ENCODE data around the gene TAC4. TPM values are rescaled to one million over a fixed set of nuclear protein-coding genes. Genes with fewer than 3 reads are reported as not detected.
A peak's percentile ranks its signal among the peaks of the same experiment; 100 is the strongest.

The TAC4 gene
- total RNA-seq, 2 experiments from 2014 or later: not detected

DNA sequence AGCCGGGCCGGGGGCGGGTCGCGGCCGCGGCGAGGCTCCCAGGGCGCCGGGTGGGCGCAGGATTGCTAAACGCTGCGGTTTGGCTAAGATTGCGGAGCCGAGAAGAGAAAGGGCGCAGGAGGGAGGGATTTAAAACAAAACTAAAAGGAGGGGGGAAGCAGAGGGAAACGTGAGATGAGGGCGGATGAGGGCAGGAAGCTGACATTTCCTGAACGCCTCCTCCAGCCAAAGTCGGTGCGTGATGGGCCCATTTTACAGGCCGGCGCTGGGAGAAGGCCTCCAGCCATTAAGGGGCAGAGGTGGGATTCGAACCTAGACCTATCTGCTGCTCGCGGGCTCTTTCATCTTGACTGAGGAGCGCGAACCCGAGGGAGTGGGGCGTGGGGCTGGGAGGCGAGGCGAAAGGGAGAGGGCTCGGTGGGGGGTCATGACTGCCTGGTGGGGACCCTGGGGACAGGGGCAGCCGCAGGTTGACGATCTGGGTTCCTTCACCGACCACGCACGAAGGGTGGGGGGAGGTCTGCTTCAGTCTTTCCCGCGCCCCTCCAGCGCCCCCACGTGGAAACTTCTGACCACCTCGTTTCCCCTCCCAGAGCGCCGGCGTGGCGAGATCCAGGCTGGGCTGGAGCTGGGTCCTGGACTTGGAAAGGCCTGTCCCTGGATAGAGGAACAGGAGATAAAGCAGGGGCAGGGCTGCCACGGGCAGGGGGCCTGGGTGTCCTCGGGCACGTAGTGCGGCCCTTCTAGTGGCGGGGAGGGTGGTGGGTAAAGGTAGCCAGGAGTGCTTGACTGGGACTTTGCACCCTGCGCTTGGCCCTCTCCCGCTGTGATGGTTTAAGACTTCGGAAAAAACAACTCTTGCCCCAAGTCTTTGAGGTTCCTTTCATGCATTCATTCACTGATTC lies 3.8 kb upstream of the TAC4 start:
- peak; percentile 76 for DNase-seq
- no peaks in the 10 kb centered on the region for H3K36me3 Mint-ChIP-seq (ENCODE audit: low read depth)
- H3K9me3 Mint-ChIP-seq: no peaks in the 10 kb centered on the region
- peaks cover 12% of the 10 kb centered on the region for H3K4me1 Mint-ChIP-seq (ENCODE audit: low read depth)
- CTCF ChIA-PET: interaction anchor here (1.0 to 1.7 kb wide), 3 partner anchors 159 to 284 kb away, joined by 3 to 4 read pairs (median 4); no protein-coding TSS in a partner anchor
- peaks cover 2% of the 10 kb centered on the region for H3K27me3 Mint-ChIP-seq (ENCODE audit: low read depth)
- intact Hi-C loops (cut with micrococcal nuclease): loop anchor here (1.0 to 2.0 kb wide), 5 partner anchors 63 to 294 kb away; partner anchors contain the start of gene KAT7
- H3K4me3 Mint-ChIP-seq: peak overlapping the region; percentile 78
- peak overlapping the region; percentile 64 for H3K27ac Mint-ChIP-seq

DNA sequence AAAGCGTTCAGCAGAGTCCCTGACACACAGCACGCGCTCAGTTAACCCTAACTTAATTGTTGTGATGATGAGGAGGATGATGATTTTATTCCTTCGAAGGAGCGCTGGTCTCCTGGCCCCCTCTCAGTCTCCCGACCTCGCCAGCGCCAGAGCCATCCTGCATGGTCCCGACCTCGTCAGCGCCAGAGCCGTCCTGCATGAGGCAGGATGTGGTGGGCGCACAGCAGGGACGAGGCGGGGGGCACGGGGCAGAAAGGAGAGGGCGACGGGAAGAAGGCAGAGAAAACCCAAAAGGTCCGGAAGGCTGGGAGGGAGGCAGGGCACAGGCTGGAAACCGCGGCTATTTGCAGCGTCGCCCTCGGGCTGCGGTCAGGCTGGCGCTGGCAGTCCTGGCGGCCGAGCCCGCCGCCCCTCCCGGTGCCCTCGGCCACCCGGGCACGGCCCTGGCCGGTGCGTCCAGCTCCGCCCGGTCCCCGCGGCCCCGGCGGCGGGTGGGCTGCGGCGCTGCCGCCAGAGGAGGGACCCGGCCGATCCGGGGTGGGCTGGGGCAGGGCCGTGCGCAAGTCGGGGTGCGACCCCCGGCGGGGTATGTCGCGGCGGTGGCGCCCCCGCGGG lies 3.0 kb upstream of the TAC4 start:
- CTCF ChIA-PET: interaction anchor here (0.9 to 1.7 kb wide), 2 partner anchors 148 to 283 kb away, joined by 3 to 4 read pairs; no protein-coding TSS in a partner anchor
- Mint-ChIP-seq H3K4me1 (ENCODE audit: low read depth) (peaks cover 12% of the 10 kb centered on the region), H3K4me3 (peak overlapping the region; percentile 77), H3K36me3 (ENCODE audit: low read depth) (no peaks in the 10 kb centered on the region), H3K27me3 (ENCODE audit: low read depth) (peaks cover 2% of the 10 kb centered on the region), H3K9me3 (no peaks in the 10 kb centered on the region), H3K27ac (peak overlapping the region; percentile 7)
- DNase-seq: no peak
- intact Hi-C loops (cut with micrococcal nuclease): loop anchor here (1.0 to 2.0 kb wide), 5 partner anchors 62 to 294 kb away; partner anchors contain the start of gene KAT7

DNA sequence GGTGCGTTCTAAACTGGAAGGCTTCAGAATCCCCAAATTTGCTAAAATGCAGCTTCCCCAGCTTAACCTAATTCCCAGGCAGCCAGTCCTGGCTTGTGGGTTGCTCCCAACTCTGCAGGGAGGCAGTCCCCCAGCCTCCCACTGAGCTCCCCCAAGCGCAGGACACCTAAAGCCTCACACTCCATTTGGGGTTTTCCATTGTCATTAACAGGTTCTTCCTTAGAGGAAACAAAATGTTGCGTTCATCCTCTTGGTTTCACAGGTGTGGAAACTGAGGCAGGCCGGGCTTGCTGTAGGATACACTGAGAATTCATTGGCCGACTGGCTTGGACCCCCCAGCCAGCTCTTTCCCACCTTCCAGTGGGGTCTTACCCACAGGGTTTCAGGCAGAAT lies 2.3 kb upstream of the TAC4 start:
- Mint-ChIP-seq H3K4me1 (ENCODE audit: low read depth) (peaks cover 14% of the 10 kb centered on the region), H3K9me3 (no peaks in the 10 kb centered on the region), H3K27ac (no peak overlapping the region), H3K27me3 (ENCODE audit: low read depth) (peaks cover 2% of the 10 kb centered on the region), H3K4me3 (no peak overlapping the region), H3K36me3 (ENCODE audit: low read depth) (no peaks in the 10 kb centered on the region)
- DNase-seq: no peak
- intact Hi-C loops (cut with micrococcal nuclease): loop anchor here (2.0 kb wide), 1 partner anchor 61 kb away; the partner anchor contains the start of gene KAT7
- CTCF ChIA-PET: interaction anchor here (0.6 to 1.2 kb wide), 4 partner anchors 10 to 361 kb away, joined by 3 to 5 read pairs (median 4); no protein-coding TSS in a partner anchor

DNA sequence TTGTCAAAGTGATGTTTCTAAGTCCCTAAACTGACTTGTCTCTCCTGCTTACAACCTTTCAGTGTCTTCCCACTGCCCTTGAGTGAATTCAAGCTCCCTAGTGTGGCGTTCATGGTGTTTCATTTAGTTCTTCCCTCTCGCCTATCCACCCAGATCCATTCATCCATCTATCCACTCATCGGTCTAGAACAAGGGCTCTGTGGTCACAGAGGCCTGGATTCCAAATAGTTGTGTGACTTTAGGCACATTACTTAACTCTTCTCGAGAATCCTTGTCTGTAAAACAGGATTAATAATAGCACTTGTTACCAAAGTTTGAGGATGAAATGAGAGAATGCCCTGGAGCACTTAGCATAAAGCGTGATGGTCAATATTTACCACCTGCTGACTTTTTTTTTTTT lies 870 bp upstream of the TAC4 start:
- H3K27ac Mint-ChIP-seq: no peak overlapping the region
- H3K4me3 Mint-ChIP-seq: no peak overlapping the region
- peaks cover 20% of the 10 kb centered on the region for H3K4me1 Mint-ChIP-seq (ENCODE audit: low read depth)
- no peaks in the 10 kb centered on the region for H3K36me3 Mint-ChIP-seq (ENCODE audit: low read depth)
- DNase-seq: no peak
- intact Hi-C loops (cut with micrococcal nuclease): no loop called here
- peaks cover 2% of the 10 kb centered on the region for H3K27me3 Mint-ChIP-seq (ENCODE audit: low read depth)
- CTCF ChIA-PET: interaction anchor here (0.6 to 1.3 kb wide), 2 partner anchors 279 to 291 kb away, joined by 3 read pairs; no protein-coding TSS in a partner anchor
- H3K9me3 Mint-ChIP-seq: no peaks in the 10 kb centered on the region

DNA sequence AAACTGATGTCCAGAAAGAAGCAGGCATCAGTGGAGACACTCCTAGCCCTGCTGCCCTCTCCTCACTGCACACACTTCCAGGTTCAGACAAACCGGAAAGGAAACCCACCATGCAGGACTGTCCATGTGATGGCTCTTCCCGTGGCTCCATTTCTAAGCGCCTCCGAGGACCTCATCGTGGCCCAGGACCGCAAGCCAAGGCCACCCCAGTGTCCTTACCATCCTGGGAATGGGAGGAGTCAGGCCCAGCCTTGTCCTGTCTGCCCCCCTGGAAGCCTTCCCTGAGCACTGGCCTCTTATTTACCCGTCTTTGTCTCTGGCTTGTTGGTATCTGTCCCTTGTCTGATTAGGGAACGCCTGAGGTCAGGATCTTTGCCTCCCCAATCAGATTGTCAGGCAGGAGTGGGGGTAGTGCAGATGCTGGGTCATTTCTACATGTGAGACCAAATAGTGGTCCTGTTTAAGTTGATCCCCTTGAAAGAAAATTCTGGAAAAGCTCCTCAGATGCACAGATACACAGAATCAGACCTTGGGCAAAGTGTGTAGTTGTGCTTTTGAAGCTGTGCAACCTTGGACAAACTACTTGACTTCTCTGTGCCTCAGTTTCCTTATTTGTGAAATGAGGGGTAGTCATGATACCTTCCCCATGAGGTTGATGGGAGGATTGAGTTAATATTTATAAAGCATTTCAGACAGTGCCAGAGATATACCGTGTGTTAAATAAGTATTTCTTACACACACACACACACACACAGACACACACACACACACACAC lies 744 bp downstream of the TAC4 start:
- H3K36me3 Mint-ChIP-seq (ENCODE audit: low read depth): peaks cover 2% of the 10 kb centered on the region
- CTCF ChIA-PET: interaction anchor here (1.1 kb wide), 1 partner anchor 14 kb away, joined by 5 read pairs; no protein-coding TSS in a partner anchor
- no peaks in the 10 kb centered on the region for H3K9me3 Mint-ChIP-seq
- intact Hi-C loops (cut with micrococcal nuclease): no loop called here
- H3K4me3 Mint-ChIP-seq: no peak overlapping the region
- DNase-seq: no peak
- peaks cover 2% of the 10 kb centered on the region for H3K27me3 Mint-ChIP-seq (ENCODE audit: low read depth)
- peaks cover 18% of the 10 kb centered on the region for H3K4me1 Mint-ChIP-seq (ENCODE audit: low read depth)
- H3K27ac Mint-ChIP-seq: no peak overlapping the region

DNA sequence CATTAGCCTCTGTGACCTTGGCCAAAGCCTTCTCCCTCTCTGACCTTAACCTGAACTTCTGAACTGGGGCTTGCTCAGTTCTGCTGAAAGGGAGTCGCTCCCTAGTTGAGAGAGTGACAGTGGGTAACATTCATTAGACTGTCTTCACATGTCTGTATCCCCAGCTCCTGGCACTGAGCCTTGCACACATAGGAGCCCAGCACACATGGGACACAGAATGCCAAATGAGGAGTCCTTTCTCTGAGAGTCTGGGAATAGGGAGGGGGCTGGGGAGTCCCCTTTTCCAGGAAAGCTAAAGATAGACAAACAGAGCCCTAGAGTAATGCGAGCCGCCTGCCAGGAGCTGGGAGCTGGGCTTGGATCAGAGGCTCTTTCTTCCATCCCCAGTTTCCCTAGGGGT lies 2.5 kb downstream of the TAC4 start:
- H3K27me3 Mint-ChIP-seq (ENCODE audit: low read depth): no peaks in the 10 kb centered on the region
- intact Hi-C loops (cut with micrococcal nuclease): no loop called here
- H3K4me3 Mint-ChIP-seq: no peak overlapping the region
- peaks cover 7% of the 10 kb centered on the region for H3K4me1 Mint-ChIP-seq (ENCODE audit: low read depth)
- DNase-seq: no peak
- CTCF ChIA-PET: interaction anchor here (1.1 kb wide), 1 partner anchor 151 kb away, joined by 6 read pairs; no protein-coding TSS in a partner anchor
- no peak overlapping the region for H3K27ac Mint-ChIP-seq
- H3K9me3 Mint-ChIP-seq: no peaks in the 10 kb centered on the region
- peaks cover 2% of the 10 kb centered on the region for H3K36me3 Mint-ChIP-seq (ENCODE audit: low read depth)

DNA sequence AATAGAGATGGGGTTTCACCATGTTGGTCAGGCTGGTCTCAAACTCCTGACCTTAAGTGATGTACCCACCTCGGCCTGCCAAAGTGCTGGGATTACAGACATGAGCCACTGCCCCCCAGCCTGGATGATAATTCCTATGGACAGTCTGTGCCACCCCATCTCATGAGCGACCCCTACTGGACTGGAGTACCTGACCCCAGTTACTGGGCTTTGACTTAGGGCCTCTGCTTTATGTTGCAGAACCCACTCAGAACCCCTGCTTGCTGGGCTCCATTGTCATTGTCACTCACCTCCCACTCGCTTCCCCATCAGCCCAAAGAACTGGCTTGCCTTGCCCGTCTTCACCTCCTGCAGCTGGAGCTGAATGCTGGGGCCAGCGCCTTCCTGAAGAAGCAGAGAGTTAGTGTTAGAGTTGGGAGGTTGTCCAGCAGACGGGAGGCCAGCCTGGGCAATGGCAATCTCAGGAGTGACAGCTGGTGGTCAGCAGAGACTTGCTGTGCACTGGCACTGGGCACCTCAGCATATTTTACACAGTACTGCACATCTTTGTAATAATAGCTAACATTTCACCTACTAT lies 4.0 kb downstream of the TAC4 start:
- H3K27me3 Mint-ChIP-seq (ENCODE audit: low read depth): no peaks in the 10 kb centered on the region
- no peak overlapping the region for H3K27ac Mint-ChIP-seq
- H3K4me1 Mint-ChIP-seq (ENCODE audit: low read depth): peaks cover 7% of the 10 kb centered on the region
- H3K4me3 Mint-ChIP-seq: no peak overlapping the region
- no peak for DNase-seq
- peaks cover 2% of the 10 kb centered on the region for H3K36me3 Mint-ChIP-seq (ENCODE audit: low read depth)
- H3K9me3 Mint-ChIP-seq: no peaks in the 10 kb centered on the region
- intact Hi-C loops (cut with micrococcal nuclease): loop anchor here (5.0 kb wide), 1 partner anchor 47 kb away; no protein-coding TSS in a partner anchor
- CTCF ChIA-PET: interaction anchor here (0.8 to 1.1 kb wide), 2 partner anchors 153 to 158 kb away, joined by 3 to 4 read pairs; no protein-coding TSS in a partner anchor

DNA sequence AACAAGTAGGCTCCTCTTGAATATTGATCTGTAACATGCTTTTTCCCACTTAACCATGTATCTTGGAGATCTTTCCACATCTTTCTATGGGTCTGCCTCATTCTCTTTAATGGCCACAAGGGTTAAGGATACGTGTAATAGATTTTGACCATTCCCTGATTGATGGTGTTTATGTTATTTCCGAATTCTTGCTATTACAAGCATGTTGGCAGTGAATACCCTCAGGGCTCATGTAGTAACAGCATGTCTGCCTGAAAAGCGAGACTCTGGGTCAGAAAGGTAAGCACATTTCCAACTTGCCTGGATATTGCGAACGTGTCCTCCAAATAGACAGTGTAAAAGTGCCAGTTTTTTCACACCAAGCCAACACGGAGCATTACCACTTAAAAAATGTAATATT lies 5.0 kb downstream of the TAC4 start:
- CTCF ChIA-PET: interaction anchor here (1.1 kb wide), 1 partner anchor 154 kb away, joined by 3 read pairs; no protein-coding TSS in a partner anchor
- Mint-ChIP-seq H3K4me3 (no peak overlapping the region), H3K4me1 (ENCODE audit: low read depth) (peaks cover 7% of the 10 kb centered on the region), H3K27me3 (ENCODE audit: low read depth) (no peaks in the 10 kb centered on the region), H3K27ac (no peak overlapping the region), H3K36me3 (ENCODE audit: low read depth) (peaks cover 2% of the 10 kb centered on the region), H3K9me3 (no peaks in the 10 kb centered on the region)
- DNase-seq: no peak
- intact Hi-C loops (cut with micrococcal nuclease): loop anchor here (5.0 kb wide), 1 partner anchor 46 kb away; no protein-coding TSS in a partner anchor

DNA sequence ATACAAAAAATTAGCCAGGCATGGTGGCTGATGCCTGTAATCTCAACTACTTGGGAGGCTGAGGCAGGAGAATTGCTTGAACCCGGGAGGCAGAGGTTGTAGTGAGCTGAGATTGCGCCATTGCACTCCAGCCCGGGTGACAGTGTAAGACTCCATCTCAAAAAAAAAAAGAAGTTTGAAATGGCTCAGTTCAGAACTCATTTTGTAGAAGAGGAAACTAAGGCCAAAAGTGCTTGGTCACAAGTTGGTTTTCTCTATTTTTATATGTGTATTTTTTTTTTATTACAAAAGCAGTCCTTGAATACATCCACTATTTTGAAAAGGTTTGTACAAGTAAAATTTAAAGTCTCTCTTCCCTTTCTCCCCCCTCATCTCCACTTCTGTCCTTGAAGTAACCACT lies 5.5 kb downstream of the TAC4 start:
- no peaks in the 10 kb centered on the region for H3K27me3 Mint-ChIP-seq (ENCODE audit: low read depth)
- CTCF ChIA-PET: no interaction called here

DNA sequence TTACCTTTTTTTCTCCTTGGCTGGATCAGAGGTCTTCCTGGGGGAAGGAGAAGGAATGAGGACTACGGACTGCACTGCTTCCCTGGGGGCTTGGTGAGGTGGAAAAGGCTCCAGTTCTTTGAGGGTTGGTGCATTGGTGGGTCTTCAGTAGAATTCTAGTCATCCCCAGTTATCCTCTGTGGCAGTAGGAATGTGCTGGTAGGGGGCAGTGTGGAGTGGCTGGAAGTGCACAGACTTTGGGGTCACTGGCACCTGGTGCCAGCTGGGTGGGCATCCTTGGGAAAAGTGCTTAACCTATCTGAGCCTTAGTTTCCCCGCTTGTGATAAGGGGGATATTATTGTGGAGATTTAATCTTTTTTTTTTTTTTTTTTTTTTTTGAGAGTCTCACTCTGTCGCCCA lies 6.3 kb downstream of the TAC4 start:
- Mint-ChIP-seq H3K9me3 (no peaks in the 10 kb centered on the region), H3K4me3 (no peak overlapping the region), H3K27ac (no peak overlapping the region), H3K4me1 (ENCODE audit: low read depth) (peaks cover 7% of the 10 kb centered on the region), H3K27me3 (ENCODE audit: low read depth) (no peaks in the 10 kb centered on the region), H3K36me3 (ENCODE audit: low read depth) (peaks cover 2% of the 10 kb centered on the region)
- CTCF ChIA-PET: no interaction called here
- intact Hi-C loops (cut with micrococcal nuclease): loop anchor here (5.0 kb wide), 1 partner anchor 44 kb away; no protein-coding TSS in a partner anchor
- DNase-seq: no peak

More for the DNA sequence above, 5.5 kb downstream of the TAC4 start:
- Mint-ChIP-seq H3K36me3 (ENCODE audit: low read depth) (peaks cover 2% of the 10 kb centered on the region), H3K4me1 (ENCODE audit: low read depth) (peaks cover 7% of the 10 kb centered on the region), H3K4me3 (no peak overlapping the region), H3K9me3 (no peaks in the 10 kb centered on the region), H3K27ac (no peak overlapping the region)
- no peak for DNase-seq
- intact Hi-C loops (cut with micrococcal nuclease): loop anchor here (5.0 kb wide), 1 partner anchor 45 kb away; no protein-coding TSS in a partner anchor

DNA sequence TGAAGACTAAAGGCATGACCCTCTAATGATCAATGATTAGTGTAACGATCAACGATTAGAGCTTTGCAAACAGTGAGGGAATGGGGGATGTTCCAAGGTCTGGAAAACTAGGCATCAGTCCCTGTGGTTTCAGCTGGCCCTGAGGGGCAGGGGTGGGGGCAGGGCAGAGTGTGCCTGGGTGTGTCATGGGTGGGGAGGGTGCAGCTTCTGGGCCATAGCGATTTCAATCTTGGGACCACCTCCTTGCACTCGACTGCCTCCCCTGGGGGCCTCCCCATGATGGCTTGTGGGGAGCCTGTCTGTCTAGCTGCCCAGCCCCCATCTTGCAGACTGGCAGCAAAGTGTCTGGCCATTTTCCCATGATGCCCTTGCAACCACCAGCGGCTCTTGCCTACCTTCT lies 8.4 kb downstream of the TAC4 start:
- H3K27ac Mint-ChIP-seq: no peak overlapping the region
- DNase-seq: no peak
- peaks cover 2% of the 10 kb centered on the region for H3K4me1 Mint-ChIP-seq (ENCODE audit: low read depth)
- H3K9me3 Mint-ChIP-seq: no peaks in the 10 kb centered on the region
- no peak overlapping the region for H3K4me3 Mint-ChIP-seq
- H3K27me3 Mint-ChIP-seq (ENCODE audit: low read depth): no peaks in the 10 kb centered on the region
- CTCF ChIA-PET: interaction anchor here (0.6 to 0.7 kb wide), 2 partner anchors 157 to 330 kb away, joined by 3 to 4 read pairs; no protein-coding TSS in a partner anchor
- intact Hi-C loops (cut with micrococcal nuclease): no loop called here
- H3K36me3 Mint-ChIP-seq (ENCODE audit: low read depth): peaks cover 6% of the 10 kb centered on the region

Data from activated naive CD4-positive, alpha-beta T cell treated with anti-CD3 and anti-CD28 coated beads for 36 hours (primary cell).